Endothelial cell of umbilical vein (primary cell): ENCODE measurements around the gene STUM.

Experiments
- EZH2 ChIP-seq: IDR thresholded peaks from 2 replicates; pipeline ENCODE4 v1.6.1; 2012; ENCODE audit warnings: borderline replicate concordance, low read depth, mild to moderate bottlenecking, moderate library complexity, low read length, inconsistent platforms; ENCODE audit not compliant: severe bottlenecking
- FOS ChIP-seq: IDR thresholded peaks from 2 replicates; pipeline ENCODE4 v1.6.1; 2011; ENCODE audit warnings: mild to moderate bottlenecking, low read length, moderate library complexity, borderline replicate concordance; ENCODE audit not compliant: insufficient read depth
- GATA2 ChIP-seq: IDR thresholded peaks from 2 replicates; pipeline ENCODE4 v1.7.0; 2011; ENCODE audit warnings: low read depth, mild to moderate bottlenecking, moderate library complexity, mixed read lengths, low read length; ENCODE audit not compliant: insufficient read length, insufficient read depth
- JUN ChIP-seq: IDR thresholded peaks from 2 replicates; pipeline ENCODE4 v1.6.1; 2011; ENCODE audit warnings: borderline replicate concordance, low read depth; ENCODE audit not compliant: insufficient read length, insufficient read depth
- MYC ChIP-seq: IDR thresholded peaks from one replicate; pipeline ENCODE4 v1.6.1; 2011; ENCODE audit warnings: mild to moderate bottlenecking, low read depth, low read length
- POLR2A ChIP-seq: IDR thresholded peaks from 2 replicates; pipeline ENCODE4 v1.6.1; 2012; ENCODE audit warnings: low read depth, mild to moderate bottlenecking, control low read depth, low read length
- POLR2AphosphoS5 ChIP-seq: IDR thresholded peaks from 2 replicates; pipeline ENCODE4 v1.6.1; 2012; ENCODE audit warnings: low read depth, mild to moderate bottlenecking, control low read depth, low read length, moderate library complexity; ENCODE audit not compliant: insufficient read depth
- TF ChIP-seq, protein P1 (sequence below): IDR thresholded peaks from 2 replicates; pipeline ENCODE4 v1.6.1; 2011; ENCODE audit not compliant: insufficient read depth, insufficient read length
- TF ChIP-seq, protein P2 (sequence below), 2 donors: IDR thresholded peaks; 1 replicate in 1 of 2; 2 replicates in 1 of 2; pipeline ENCODE4 v1.5.1; 2011; ENCODE audit warnings: low read length in 2 of 2, mild to moderate bottlenecking in 2 of 2, moderate library complexity in 2 of 2, control low read depth in 1 of 2, inconsistent platforms in 1 of 2, low read depth in 1 of 2; ENCODE audit not compliant: insufficient read depth in 1 of 2; ENCODE audit errors: extremely low read depth in 1 of 2

DNA sequence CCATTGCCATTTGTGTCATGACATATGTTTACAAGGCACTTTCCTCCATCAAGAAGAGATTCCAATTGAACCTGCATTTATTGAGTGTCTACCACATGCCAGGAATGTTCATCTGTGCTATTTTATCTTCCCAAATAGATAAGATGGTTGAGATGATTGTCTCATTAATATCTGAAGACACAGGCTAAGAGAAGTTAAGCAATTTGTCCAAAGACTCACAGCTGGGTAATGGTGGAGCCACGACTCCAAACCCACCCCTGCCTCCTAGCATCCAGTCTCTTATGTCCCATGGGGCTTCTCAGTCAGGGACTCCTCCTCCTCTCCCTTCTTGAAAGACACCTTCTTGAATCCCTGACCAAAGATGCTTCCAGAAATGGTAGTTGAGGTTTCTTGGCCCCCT, 68.1 kb downstream of the STUM start:
- TF ChIP-seq, protein P1, sequence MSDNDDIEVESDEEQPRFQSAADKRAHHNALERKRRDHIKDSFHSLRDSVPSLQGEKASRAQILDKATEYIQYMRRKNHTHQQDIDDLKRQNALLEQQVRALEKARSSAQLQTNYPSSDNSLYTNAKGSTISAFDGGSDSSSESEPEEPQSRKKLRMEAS: no peak
- TF ChIP-seq, protein P2, sequence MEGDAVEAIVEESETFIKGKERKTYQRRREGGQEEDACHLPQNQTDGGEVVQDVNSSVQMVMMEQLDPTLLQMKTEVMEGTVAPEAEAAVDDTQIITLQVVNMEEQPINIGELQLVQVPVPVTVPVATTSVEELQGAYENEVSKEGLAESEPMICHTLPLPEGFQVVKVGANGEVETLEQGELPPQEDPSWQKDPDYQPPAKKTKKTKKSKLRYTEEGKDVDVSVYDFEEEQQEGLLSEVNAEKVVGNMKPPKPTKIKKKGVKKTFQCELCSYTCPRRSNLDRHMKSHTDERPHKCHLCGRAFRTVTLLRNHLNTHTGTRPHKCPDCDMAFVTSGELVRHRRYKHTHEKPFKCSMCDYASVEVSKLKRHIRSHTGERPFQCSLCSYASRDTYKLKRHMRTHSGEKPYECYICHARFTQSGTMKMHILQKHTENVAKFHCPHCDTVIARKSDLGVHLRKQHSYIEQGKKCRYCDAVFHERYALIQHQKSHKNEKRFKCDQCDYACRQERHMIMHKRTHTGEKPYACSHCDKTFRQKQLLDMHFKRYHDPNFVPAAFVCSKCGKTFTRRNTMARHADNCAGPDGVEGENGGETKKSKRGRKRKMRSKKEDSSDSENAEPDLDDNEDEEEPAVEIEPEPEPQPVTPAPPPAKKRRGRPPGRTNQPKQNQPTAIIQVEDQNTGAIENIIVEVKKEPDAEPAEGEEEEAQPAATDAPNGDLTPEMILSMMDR (IDR thresholded peaks at IDR 0.05; ENCODE audit: extremely low read depth in 1 of 2, insufficient read depth in 1 of 2, low read depth in 1 of 2, low read length in 2 of 2): no peak
- TF ChIP-seq POLR2A (no peak), MYC (no peak), EZH2 (no peak), POLR2AphosphoS5 (no peak), GATA2 (no peak), FOS (no peak), JUN (no peak)
